Measurements from ENCODE around the gene HERPUD1.
"Not testable (repeated sequence)": the region's sequence is repeated elsewhere in the genome, so short reads cannot be mapped to it uniquely, and the experiment has no call there.

The HERPUD1 gene

DNA sequence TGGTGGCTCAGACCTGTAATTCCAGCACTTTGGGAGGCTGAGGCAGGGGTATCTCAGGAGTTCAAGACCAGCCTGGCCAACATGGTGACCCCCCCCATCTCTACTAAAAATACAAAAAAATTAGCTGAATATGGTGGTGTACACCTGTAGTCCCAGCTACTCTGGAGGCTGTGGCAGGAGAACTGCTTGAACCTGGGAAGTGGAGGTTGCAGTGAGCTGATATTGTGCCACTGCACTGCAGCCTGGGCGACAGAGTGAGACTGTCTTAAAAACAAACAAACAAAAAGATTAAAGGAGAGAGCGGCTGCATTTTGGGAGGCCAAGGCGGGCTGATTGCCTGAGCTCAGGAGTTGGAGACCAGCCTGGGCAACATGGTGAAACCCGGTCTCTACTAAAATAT is 55.0 kb downstream of the HERPUD1 start:
- peaks cover 12% of the 10 kb centered on the region for H3K4me1 ChIP-seq (ENCODE audit: insufficient read depth, low read length)
- not testable (repeated sequence) for H3K9me3 ChIP-seq (ENCODE audit: low read length); H2AFZ ChIP-seq (ENCODE audit: low read depth, low read length); H3K36me3 ChIP-seq (ENCODE audit: insufficient read depth, low read length); H3K4me3 ChIP-seq (ENCODE audit: low read length)
- H3K27me3 ChIP-seq (ENCODE audit: insufficient read depth, low read length) = peaks cover 55% of the 10 kb centered on the region

DNA sequence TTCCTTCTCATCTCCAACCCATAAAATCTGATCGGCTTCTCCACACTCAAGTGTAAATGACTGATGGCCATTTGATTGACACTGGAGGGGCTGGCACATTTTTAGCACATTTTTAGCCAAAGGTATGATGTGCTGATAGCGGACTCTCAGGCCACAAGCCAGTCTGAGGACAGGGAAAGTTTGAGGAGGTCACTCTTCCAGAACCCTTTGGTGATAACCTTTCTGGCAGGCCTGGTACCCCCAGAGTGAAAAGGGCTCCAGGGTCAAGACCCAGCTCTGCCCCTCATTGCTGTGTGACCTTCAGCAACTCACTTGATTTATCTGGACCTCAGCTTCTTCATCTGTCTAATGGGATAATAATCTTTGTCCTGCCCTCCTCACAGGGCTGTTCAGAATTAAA is 55.8 kb downstream of the HERPUD1 start:
- Histone ChIP-seq H3K27me3 (ENCODE audit: insufficient read depth, low read length) (peaks cover 56% of the 10 kb centered on the region), H3K36me3 (ENCODE audit: insufficient read depth, low read length) (no peaks in the 10 kb centered on the region), H3K4me1 (ENCODE audit: insufficient read depth, low read length) (peaks cover 12% of the 10 kb centered on the region), H2AFZ (ENCODE audit: low read depth, low read length) (no peak overlapping the region), H3K9me3 (ENCODE audit: low read length) (no peaks in the 10 kb centered on the region), H3K4me3 (ENCODE audit: low read length) (no peak overlapping the region)

DNA sequence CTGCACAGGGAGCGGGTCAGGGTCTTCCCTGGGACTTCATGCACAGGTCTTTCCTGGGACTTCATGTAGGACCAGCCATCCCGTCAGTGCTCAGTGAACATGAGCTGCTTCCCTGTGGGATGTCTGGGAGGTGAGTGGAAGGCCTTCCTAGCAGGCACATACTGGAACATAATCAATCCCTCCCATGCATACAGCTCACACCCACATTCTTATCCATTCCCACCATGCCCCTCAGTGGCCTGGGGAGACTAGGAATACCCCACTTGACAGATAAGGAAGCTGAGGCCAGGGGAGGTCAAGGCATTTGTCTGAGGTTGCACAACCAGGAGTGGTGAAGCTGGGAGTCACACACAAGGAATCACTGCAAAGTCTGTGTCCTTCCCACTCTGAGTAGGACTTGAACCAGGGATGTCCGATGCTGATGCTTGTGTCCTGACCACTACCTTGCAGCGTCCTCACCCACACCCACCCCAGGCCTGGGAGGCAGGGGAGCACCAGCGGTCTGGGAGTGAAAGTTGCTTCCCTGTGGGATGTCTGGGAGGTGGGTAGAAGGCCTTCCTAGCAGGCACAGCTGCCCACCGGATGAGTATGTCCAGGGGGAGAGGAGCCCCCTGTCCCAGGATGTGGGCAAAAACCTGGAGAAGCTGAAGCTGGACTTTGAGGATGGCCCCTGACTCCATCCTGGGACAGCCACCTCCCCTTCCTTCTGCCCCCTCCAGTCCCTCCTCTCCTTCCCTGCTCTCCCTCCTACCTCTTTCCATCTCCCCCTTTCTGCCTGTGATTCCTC is 56.4 kb downstream of the HERPUD1 start:
- Histone ChIP-seq H2AFZ (ENCODE audit: low read depth, low read length) (no peak overlapping the region), H3K4me3 (ENCODE audit: low read length) (no peak overlapping the region), H3K27me3 (ENCODE audit: insufficient read depth, low read length) (peaks cover 54% of the 10 kb centered on the region)

DNA sequence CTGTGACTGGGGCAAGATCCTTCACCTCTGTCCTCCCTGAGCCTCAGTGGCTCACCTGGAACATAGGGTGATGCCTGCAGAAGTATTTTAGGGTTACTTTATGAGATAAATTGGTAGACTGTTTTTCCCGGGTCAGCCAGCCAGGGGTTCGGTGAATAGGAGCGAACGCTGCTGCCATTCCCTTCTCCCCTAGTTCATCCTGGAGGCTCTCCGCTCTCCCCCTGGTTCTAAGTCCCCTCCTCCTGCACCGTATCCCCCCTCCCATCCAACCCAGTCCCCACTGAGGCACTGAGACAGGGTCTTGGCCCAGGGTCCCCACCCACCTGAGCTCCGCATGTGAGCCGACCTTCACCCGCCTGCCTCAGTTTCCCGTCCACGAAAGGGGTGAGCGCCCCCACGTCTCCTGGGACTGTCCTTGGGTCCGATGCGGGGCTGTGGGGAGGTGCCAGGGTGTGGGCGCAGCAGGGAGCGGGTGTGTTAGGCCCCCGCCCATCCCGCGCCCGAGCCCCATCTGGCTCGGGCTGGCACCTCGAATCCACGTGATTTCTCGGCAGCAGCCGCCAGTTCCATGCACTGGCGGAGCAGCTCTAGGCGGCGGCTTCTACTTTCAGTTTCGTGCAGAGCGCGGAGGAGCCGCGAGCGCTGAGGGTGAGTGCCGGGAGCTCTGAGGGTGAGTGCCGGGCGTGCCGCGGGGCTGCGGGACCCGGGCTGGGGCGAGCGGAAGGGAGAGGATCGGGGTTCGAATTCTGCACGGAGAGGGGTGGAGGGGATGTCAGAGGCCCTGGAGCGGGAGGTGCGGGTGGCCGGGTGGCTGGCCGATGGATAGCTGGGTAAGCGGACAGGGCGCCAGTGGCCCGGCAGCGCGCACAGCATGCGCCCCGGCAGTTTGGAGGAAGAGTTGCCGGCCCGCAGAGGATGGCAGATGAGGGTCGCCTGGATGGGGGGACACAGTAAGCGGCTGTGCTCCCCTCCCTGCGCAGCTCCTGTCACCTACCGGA is 57.3 kb downstream of the HERPUD1 start, which contains the start of gene NLRC5:
TSS of gene NLRC5 (plus strand) at position 610 of the 998 bp plus-strand sequence. CDS start 31,156 bp downstream, outside the sequence.
- Histone ChIP-seq H2AFZ (ENCODE audit: low read depth, low read length) (peak within 1 kb of the TSS; percentile 71), H3K36me3 (ENCODE audit: insufficient read depth, low read length) (no peaks in the 10 kb centered on the region), H3K27me3 (ENCODE audit: insufficient read depth, low read length) (peaks cover 51% of the 10 kb centered on the region), H3K4me1 (ENCODE audit: insufficient read depth, low read length) (peaks cover 12% of the 10 kb centered on the region), H3K9me3 (ENCODE audit: low read length) (no peaks in the 10 kb centered on the region), H3K4me3 (ENCODE audit: low read length) (peak within 1 kb of the TSS; percentile 55)

More for the DNA sequence above, 56.4 kb downstream of the HERPUD1 start:
- Histone ChIP-seq H3K36me3 (ENCODE audit: insufficient read depth, low read length) (no peaks in the 10 kb centered on the region), H3K4me1 (ENCODE audit: insufficient read depth, low read length) (peaks cover 12% of the 10 kb centered on the region), H3K9me3 (ENCODE audit: low read length) (no peaks in the 10 kb centered on the region)

DNA sequence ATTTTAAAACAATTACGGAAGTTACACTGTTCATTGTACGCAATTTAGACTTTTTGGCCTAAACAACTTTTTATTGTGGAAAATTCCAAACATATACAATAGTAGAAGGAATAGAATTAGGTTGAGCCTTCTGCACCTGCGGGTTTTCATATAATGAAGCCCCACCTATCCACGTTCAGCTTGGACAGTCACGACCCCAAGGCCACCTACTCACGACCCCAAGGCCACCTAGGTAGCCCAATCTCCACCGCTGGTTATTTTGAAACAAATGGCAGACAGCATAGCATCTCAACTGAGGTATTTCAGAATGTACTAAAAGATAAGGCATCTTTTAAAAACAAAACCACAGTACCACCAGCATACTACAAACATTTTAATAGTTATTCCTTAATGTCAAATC is 58.0 kb downstream of the HERPUD1 start:
- H2AFZ ChIP-seq (ENCODE audit: low read depth, low read length) = no peak overlapping the region
- peak overlapping the region; percentile 55 for H3K4me3 ChIP-seq (ENCODE audit: low read length)
- H3K4me1 ChIP-seq (ENCODE audit: insufficient read depth, low read length) = peaks cover 12% of the 10 kb centered on the region
- H3K9me3 ChIP-seq (ENCODE audit: low read length) = no peaks in the 10 kb centered on the region
- peaks cover 56% of the 10 kb centered on the region for H3K27me3 ChIP-seq (ENCODE audit: insufficient read depth, low read length)
- H3K36me3 ChIP-seq (ENCODE audit: insufficient read depth, low read length) = no peaks in the 10 kb centered on the region

DNA sequence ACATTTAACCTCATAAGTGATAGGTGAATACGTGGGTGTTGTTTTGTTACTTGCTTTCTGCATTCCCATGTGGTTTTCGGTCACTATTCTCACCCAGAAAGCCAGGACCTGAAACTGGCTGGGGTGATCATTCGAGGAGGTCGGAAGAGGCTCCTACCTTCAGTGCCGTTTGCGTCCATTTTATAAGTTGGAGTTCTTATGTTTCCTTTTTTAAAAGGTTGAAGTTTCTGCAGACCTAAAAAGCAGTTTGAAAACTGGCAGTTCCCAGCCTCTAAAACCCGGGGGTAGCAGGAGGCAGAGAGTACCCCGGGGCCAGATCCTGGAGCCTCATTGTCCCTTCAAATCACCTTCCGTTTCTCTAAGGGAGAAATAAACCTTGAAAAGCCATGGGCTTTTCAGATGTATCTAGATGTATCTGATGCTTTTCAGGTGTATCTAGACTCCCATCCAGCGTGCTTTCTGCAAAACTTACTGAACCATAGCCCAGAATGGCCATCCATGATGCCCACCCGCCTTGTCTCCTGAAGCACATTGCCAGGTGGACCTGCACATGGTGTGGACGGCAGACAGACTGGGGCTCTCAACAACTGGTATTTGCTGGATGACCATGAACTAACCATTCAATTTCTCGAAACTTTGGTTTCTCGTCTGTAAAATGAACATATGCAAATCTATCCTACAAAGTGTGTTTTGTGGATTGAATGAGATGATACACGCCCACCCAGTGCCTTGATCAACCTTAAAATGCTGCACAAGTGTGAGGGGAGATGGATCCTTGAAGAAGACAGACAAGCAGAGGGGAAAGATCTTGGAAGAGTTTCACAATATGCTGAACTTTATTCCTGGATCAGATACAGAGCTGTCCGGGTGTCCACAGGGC is 58.7 kb downstream of the HERPUD1 start:
- no peaks in the 10 kb centered on the region for H3K9me3 ChIP-seq (ENCODE audit: low read length)
- peaks cover 12% of the 10 kb centered on the region for H3K4me1 ChIP-seq (ENCODE audit: insufficient read depth, low read length)
- no peaks in the 10 kb centered on the region for H3K36me3 ChIP-seq (ENCODE audit: insufficient read depth, low read length)
- H3K4me3 ChIP-seq (ENCODE audit: low read length) = no peak overlapping the region
- no peak overlapping the region for H2AFZ ChIP-seq (ENCODE audit: low read depth, low read length)
- peaks cover 56% of the 10 kb centered on the region for H3K27me3 ChIP-seq (ENCODE audit: insufficient read depth, low read length)

DNA sequence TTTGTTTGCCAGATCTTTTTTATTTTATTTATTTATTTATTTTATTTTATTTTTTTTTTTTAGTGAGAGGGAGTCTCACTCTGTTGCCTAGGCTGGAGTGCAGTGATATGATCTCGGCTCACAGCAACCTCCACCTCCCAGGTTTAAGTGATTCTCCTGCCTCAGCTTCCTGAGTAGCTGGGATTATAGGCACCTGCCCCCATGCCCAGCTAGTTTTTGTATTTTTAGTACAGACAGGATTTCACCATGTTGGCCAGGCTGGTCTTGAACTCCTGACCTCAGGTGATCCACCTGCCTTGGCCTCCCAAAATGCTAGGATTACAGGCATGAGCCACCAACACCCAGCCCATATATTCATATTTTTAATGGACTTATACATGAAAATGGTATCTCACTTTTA is 60.5 kb downstream of the HERPUD1 start:
- H3K36me3 ChIP-seq (ENCODE audit: insufficient read depth, low read length); H3K9me3 ChIP-seq (ENCODE audit: low read length): not testable (repeated sequence)
- peaks cover 47% of the 10 kb centered on the region for H3K27me3 ChIP-seq (ENCODE audit: insufficient read depth, low read length)

DNA sequence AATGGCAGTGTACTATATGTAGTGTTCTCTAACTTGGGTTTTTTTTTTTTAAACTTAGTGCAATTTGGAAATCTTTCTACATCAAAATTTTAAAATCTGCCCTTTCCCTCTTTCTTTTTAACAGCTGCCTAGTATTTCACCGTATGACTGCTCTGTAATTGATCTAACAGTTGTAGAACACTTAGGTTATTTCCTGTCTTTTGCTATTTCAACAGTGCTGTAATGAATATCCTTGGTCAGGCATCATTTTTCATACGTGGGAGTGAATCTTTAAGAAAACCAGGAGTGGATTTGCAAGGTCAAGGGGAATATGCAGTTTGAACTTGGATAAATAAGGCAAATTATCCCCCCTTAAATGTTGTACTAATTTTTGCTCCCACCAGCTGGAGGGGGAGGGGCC is 61.3 kb downstream of the HERPUD1 start:
- H3K4me1 ChIP-seq (ENCODE audit: insufficient read depth, low read length) = peaks cover 12% of the 10 kb centered on the region
- H3K4me3 ChIP-seq (ENCODE audit: low read length) = no peak overlapping the region
- no peaks in the 10 kb centered on the region for H3K9me3 ChIP-seq (ENCODE audit: low read length)
- peaks cover 39% of the 10 kb centered on the region for H3K27me3 ChIP-seq (ENCODE audit: insufficient read depth, low read length)
- no peaks in the 10 kb centered on the region for H3K36me3 ChIP-seq (ENCODE audit: insufficient read depth, low read length)
- no peak overlapping the region for H2AFZ ChIP-seq (ENCODE audit: low read depth, low read length)

More for the DNA sequence above, 60.5 kb downstream of the HERPUD1 start:
- not testable (repeated sequence) for H2AFZ ChIP-seq (ENCODE audit: low read depth, low read length); H3K4me3 ChIP-seq (ENCODE audit: low read length)
- peaks cover 12% of the 10 kb centered on the region for H3K4me1 ChIP-seq (ENCODE audit: insufficient read depth, low read length)

DNA sequence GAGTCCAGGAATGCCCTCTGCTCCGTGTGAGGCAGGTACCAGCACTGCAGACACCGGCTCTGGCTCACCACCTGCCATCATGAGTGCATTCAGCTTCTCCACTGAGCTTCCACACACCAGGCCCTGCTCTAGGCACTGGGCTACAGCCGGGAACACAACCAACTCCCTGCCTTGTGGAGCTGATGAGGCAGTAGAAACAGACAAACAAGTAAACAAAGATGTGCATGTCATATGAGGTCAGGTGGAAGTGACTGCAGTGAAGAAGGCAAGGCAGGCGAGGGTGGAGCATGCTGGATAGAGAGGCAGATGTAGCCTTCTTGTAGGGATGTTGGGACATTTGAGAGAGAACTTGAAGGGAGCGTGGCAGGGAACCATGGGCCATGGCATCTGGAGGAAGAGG is 62.4 kb downstream of the HERPUD1 start:
- Histone ChIP-seq H2AFZ (ENCODE audit: low read depth, low read length) (no peak overlapping the region), H3K36me3 (ENCODE audit: insufficient read depth, low read length) (no peaks in the 10 kb centered on the region), H3K4me1 (ENCODE audit: insufficient read depth, low read length) (peaks cover 8% of the 10 kb centered on the region), H3K4me3 (ENCODE audit: low read length) (no peak overlapping the region), H3K9me3 (ENCODE audit: low read length) (no peaks in the 10 kb centered on the region), H3K27me3 (ENCODE audit: insufficient read depth, low read length) (peaks cover 29% of the 10 kb centered on the region)
